Stimulated activated CD4-positive, alpha-beta T cell treated with anti-CD3 and anti-CD28 coated beads, Interleukin-15, amount 100 ng/mL, for 24 hours (primary cell): Measurements from ENCODE around the gene LRPAP1.
"Not testable (repeated sequence)": the region's sequence is repeated elsewhere in the genome, so short reads cannot be mapped to it uniquely, and the experiment has no call there.

Experiments used
- DNase-seq: peaks from one replicate; pipeline ENCODE4 v3.0.0-alpha.2; 2020

LRPAP1 gene

DNA sequence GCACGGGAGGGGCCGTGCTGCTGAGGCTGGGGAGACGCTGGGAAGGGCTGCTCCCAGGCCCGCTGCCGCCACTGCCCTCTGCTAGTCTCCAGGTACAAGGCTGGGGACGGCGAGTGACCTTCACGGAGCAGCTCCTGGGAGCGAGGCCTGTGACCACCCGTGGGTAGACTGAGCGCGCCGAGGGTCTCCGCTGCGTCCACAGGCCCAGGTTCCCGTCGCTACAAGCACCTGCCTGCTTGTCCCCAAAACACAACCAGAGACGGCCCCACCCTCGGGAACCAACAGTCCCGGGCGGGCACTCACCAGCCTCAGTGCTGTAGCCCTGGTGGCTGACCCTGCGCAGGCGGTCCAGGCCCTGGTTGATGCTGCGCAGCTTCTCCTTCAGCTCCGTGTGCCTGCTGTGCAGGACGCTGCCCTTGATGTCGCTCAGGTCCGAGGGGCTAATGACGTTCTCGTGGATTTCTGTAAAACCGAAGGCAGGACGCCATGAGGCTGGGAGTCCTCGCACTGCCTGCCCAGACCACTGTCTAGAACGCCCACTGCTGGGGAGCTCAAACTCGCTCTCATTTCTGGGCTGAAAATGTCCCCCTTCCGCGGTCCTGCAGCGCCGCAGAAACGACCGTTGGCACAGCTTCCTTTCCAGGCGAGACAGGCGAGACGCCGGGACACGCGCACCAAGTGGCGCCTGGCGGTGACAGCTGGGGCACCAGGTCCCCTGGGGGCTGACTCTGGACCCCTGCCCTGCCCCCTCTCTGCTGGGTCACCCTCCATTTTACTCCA, 14.3 kb downstream of the LRPAP1 start:
- no peak for DNase-seq

DNA sequence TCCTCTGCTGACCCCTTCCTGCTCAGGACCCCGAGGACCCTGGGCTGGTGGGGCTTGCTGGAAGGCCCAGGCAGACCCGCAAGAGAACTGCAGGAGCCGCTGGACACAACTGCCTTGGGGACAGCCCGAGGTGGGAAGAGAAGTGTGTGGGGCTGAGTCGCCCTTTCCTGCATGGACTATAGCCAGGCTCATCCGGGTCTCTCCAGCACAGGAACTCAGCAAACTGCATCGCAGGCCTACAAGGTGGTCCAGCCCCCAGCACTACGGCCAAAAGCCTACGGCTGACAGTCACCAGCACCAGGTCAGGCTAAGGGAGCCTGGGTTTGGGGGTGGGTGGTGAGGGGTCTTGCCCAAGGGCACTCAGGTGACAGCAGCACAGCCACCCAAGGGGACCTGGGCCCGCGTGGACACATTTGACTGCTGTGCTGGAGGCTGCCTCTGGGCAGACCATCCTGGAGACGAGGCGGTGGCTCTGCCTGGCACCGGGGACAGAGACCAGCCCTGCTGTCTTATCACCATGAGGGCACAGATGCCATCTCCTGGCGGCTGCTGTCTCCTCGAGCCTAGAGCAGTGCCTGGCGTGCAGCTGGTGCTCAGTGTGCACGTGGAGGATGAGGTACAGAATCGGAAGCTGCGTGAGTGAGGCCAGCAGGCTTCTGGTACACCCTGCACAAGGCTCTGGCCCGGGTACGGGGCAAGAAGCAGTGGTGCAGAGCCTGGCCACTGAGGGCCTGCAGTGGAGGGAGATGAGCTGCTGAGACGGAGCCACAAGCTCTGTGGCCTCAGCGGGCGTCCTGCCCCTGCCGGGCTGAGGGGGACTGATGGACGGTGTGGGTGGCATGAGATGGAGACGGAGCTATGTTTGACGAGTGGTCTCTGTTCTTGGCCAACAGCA, 15.1 kb downstream of the LRPAP1 start:
- DNase-seq: no peak

- DNase-seq: no peak
Measured at GRCh38 chr4:3516061-3516835, 16.0 kb downstream of the LRPAP1 start.

DNA sequence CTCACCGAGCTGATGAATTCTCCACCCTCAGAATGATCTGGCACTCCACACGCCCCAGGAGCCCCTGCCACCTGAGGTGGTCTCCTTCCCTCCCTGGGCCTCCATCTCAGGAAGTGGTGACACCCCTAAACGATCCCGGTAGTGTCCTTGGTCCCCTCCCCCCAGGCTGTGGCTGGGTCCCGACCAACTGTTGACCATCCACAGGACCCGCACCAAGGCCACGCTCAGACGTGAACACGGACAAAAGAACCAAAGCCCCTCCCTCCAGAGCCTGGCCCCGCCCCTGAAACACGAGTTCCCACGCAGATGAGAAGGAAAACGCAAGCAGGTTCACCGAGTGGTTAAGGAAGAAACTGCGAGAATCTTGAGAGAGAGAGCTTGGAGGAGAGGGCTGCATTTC, 16.6 kb downstream of the LRPAP1 start:
- DNase-seq: no peak

- no peak for DNase-seq
Measured at GRCh38 chr4:3514806-3515501, 17.3 kb downstream of the LRPAP1 start.

DNA sequence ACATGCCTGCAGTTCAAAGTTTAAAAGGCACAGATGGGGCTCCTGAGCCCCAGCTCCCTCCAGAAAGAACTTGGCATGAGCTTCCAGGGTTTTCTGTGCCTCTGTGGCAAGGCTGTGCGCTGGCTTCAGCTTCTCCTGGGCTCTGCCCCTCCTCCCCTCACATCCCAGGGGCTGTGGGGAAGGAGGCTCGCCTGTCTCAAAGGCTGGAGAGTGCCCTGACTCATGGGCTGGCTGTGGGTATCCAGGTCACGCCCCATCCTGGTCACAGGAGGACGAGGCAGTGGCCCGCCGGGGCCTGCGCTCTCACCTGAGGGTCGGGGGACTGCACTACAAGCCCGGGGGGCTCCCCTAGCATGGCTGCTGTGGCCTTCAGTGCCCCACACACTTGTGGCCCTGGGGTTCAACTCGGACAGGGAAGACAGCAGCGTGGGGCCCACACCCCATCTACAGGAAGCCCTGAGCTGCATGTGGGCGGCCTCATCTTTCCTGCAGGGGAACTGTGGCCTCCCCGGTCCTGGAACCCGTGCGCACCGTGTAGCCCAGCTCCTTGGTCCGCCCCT, 17.9 kb downstream of the LRPAP1 start:
- DNase-seq: no peak

- DNase-seq: no peak
Measured at GRCh38 chr4:3513807-3514206, 18.4 kb downstream of the LRPAP1 start.

GRCh38 chr4:3512719-3513118, 19.5 kb downstream of the LRPAP1 start:
- DNase-seq: no peak

GRCh38 chr4:3512279-3512678, 19.9 kb downstream of the LRPAP1 start:
- DNase-seq: no peak

- not testable (repeated sequence) for DNase-seq
Measured at GRCh38 chr4:3511601-3512000, 20.6 kb downstream of the LRPAP1 start.

DNA sequence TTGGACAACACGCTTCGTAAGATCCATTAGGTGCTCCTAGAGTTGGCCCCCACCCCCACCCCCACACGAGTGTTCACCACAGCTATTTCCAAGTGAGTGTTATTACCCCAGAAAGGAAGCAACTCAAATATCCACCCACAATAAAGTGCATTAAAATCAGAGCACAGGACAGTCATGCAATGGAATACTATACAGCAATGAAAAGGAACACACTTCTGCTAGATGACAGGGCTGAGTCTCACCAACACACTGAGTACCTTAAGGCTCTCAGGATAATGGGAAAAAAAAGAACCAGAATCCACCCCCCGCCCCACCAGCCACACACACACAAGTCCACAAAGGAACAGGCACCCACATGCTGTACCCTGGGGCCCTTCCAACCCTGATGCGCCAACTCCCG, 21.0 kb downstream of the LRPAP1 start:
- no peak for DNase-seq

DNA sequence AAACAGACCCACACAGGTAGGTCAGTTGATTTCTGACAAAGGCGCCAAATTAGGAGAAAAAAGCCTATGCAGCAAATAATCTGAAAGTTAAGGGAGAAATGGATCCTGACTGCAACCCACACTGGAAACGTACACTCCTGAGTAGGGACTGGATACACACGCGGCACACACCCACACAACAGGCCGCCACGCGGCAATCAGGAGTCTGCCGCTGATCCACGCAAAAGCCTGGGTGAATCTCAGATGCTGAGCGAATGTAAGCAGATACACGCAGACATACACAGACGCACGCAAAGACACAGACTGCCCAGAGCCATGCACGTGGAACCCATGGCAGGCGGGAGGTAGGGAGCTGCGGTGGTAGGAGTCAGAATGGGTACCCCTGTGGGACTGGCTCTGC, 21.7 kb downstream of the LRPAP1 start:
- no peak for DNase-seq

- no peak for DNase-seq
Measured at GRCh38 chr4:3508542-3508941, 23.7 kb downstream of the LRPAP1 start.

- DNase-seq: no peak
Measured at GRCh38 chr4:3505231-3505630, 27.0 kb downstream of the LRPAP1 start.

DNA sequence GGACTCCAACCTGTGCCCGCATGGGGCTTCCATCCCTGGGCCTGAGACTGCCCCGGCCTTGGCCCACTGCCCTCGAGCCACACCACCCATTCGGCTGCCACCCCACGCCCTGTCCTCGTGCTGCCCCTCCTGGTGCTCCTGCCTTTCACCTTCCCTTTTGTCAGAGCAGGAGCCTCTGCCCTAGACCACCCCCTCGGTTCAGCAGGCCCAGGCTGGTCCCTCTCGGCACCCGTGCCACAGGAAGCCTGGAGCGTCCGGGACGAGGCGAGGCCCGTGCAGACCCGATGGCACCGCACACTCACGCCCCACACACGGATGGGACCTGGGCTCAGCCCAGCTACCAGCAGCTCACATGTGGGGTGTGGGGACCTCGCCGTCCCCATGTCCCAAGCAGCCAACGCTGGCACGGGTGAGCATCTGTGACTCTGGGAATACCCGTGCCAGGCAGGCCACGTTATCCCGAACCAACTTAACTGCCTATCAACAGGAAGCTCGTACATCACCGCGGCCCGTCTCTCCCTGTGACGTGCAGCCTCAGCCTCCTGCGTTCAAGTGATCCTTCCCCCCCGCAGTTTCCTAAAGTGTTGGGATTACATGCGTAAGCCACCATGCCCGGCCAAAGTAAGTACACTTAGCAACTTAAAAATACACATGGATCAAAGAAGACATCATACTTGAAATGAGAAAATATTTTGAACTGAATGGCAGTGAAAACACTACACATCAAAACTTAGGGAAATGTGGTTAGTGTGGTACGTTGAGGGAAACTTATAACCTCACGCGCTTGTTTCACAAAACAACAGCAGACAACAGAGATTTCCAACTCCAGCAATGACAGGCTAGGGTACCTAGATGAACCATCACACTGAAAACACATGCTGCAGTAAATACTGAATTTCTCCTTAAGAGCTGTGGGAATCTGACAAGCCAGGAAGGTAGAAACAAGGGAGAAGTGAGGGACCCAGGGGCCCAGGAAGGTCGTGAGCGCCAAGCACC, 29.0 kb downstream of the LRPAP1 start:
- no peak for DNase-seq

DNA sequence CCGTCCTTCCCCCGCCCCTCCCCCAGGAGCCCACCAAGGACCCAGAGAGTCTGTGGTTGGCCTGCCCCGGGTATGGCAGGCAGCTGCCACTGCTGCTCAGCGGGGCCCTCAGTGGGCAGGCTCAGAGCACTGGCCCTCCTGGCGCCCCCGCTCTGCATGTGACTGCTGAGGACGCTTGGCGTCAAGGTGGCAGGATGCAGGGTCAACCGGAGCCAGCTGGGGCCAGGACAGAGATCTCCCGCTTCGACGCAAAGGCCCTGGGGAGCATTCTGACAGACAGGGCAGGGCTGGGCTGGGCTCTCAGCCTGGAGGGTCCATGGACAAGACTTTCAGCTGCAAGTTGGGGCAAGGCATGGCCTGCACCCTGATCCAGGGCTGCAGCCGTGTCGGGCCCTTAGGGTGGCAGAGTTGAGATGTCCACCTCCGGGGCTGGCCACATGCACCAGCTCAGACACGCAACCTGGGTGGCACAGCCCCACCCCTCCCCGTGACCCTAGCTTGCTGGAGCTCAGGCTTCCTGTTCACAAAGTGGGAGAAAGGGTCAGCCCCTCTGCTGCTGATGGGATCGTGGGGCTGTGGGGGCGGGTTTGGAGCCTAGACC, 30.3 kb downstream of the LRPAP1 start:
- DNase-seq: no peak

GRCh38 chr4:3501126-3501824, 30.9 kb downstream of the LRPAP1 start:
- DNase-seq: no peak

DNA sequence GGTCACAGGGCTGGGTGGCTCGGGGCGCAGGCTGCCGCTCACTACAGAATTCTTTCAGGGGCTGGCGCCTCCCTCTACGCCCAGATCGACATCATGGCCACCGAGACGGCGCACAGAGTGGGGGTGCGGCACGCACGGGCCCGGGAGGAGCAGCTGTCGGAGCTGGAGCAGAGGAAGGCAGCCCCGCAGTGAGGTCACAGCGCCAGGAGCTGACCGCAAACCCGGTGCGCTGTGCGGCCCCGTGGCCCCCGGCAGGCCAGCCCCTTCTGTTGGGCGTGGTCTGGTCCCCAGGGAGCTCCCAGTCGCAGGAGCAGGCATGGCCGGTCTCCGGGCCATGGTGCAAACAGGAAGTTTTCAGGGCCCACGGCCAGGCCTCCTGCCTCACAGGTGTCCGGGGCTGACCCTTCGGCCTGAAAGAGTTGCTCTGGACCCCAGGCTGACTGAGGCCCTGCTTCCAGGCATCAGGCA, 31.6 kb downstream of the LRPAP1 start:
- DNase-seq: no peak

- no peak for DNase-seq
Measured at GRCh38 chr4:3500111-3500510, 32.1 kb downstream of the LRPAP1 start.

GRCh38 chr4:3499710-3500109, 32.5 kb downstream of the LRPAP1 start:
- no peak for DNase-seq
